Tibial artery (tissue), 4 donors: ENCODE data around the gene TSPAN9.

ENCODE experiments used
- DNase-seq, 2 donors: peaks; one replicate each; pipeline ENCODE4 v3.0.0-alpha.2; 2019
- H3K27ac ChIP-seq, 2 donors: fragments of 200-600 bp; sonication (generic) in 1 of 2; 1 replicate in 1 of 2; 2 replicates in 1 of 2; pipeline ENCODE4 v1.5.1; 2018 to 2019; ENCODE audit warnings: mild to moderate bottlenecking in 1 of 2
- H3K27me3 ChIP-seq, 2 donors: fragments of 200-600 bp; sonication (generic) in 1 of 2; one replicate each; pipeline versions ENCODE4 v1.5.1 to v1.6.0; 2016 to 2019
- H3K36me3 ChIP-seq, 3 donors: fragments of 200-600 bp; sonication (generic) in 2 of 3; one replicate each; pipeline ENCODE4 v1.5.1; 2016 to 2019; ENCODE audit warnings: mild to moderate bottlenecking in 2 of 3
- H3K4me1 ChIP-seq, 4 donors: fragments of 200-600 bp; sonication (generic) in 2 of 4; 1 replicate in 3 of 4; 2 replicates in 1 of 4; pipeline ENCODE4 v1.5.1; 2016 to 2019
- H3K4me3 ChIP-seq, 2 donors: fragments of 200-600 bp; sonication (generic) in 1 of 2; 1 replicate in 1 of 2; 2 replicates in 1 of 2; pipeline ENCODE4 v1.5.1; 2018 to 2019; ENCODE audit warnings: mild to moderate bottlenecking in 2 of 2
- H3K9me3 ChIP-seq, 3 donors: fragments of 200-600 bp; sonication (generic) in 1 of 3; one replicate each; pipeline ENCODE4 v1.5.1; 2016 to 2019
- CTCF ChIP-seq, 2 experiments: fragments of 200-600 bp in 1 of 2; fragments of 450-650 bp in 1 of 2; IDR thresholded peaks; one replicate each; pipeline ENCODE4 v1.5.1; 2017 to 2019; ENCODE audit warnings: antibody characterized with exemption in 2 of 2, mild to moderate bottlenecking in 1 of 2, moderate library complexity in 1 of 2
- intact Hi-C: fragments of 100-400 bp; cut with DNase I; formaldehyde crosslinking; loops from one replicate; pipeline ENCODE4 v1.15.0; 2023; ENCODE audit warnings: low total_unique reads

Gene TSPAN9

GRCh38 chr12:3073438-3074250 lies 3.5 kb upstream of the TSPAN9 start:
- TF ChIP-seq CTCF (IDR thresholded peaks at IDR 0.05), result peak; percentile 93 to 97
- H3K27me3 ChIP-seq, result no peaks in the 10 kb centered on the region
- no peak overlapping the region for H3K4me3 ChIP-seq
- peak; percentile 79 to 90 for DNase-seq
- H3K9me3 ChIP-seq, result no peaks in the 10 kb centered on the region
- H3K27ac ChIP-seq, result peak overlapping the region; percentile 44 to 46
- H3K4me1 ChIP-seq, result peaks cover 0 to 25% (median 21%) of the 10 kb centered on the region in 4 donors
- no peaks in the 10 kb centered on the region for H3K36me3 ChIP-seq
- intact Hi-C loops, result loop anchor here (5.0 kb wide), 3 partner anchors 59 to 204 kb away; no protein-coding TSS in a partner anchor

DNA sequence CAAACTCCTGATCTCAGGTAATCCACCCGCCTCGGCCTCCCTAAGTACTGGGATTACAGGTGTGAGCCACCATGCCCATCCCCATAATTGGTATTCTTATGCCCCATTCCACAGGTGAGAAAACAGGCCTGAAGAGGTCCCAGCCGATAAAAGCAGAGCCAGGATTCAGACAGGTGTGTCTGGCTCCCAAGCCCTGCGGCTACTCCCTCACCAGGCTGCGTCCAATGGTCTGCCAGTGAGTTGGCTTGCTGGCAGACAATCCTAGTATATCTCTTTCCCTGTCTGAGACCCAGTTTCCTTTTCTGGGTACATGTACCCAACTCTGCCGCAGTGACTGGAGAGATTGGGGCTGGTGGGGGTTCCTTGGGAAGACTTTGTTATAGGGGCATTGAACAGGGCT lies 1.9 kb upstream of the TSPAN9 start:
- intact Hi-C loops, result no loop called here
- DNase-seq, result no peak
- Histone ChIP-seq H3K27me3 (no peaks in the 10 kb centered on the region), H3K36me3 (no peaks in the 10 kb centered on the region), H3K27ac (peak overlapping the region; percentile 89 to 94), H3K9me3 (no peaks in the 10 kb centered on the region), H3K4me1 (peaks cover 0 to 33% (median 22%) of the 10 kb centered on the region in 4 donors), H3K4me3 (no peak overlapping the region)
- no peak for TF ChIP-seq CTCF (IDR thresholded peaks at IDR 0.05)

DNA sequence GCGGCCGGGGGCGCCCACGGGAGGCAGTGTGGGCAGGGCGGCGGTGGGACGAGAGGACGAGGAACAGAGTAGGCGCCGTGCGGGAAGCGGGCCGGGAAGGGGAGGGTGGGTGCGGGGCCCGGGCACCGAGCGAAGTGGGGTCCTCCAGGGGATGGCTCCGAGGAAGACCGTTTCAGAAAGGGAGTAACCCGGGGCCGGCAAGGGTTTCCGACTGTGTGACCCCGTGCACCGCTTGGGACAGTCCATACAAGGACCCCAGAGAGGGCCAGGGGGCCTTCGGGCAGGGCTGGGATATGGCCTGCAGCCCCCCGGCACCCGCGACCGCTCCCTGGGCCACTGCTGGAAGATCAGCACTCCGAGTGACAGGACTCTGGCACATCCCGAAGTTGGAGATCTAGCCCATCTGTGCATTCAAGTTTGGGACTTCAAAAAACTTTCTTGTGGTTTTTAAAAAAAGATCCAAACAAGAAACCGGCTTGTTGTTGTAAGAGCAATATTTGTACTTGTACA lies 448 bp downstream of the TSPAN9 start:
- Histone ChIP-seq H3K4me1 (peaks cover 0 to 33% (median 22%) of the 10 kb centered on the region in 4 donors), H3K9me3 (no peaks in the 10 kb centered on the region), H3K27me3 (no peaks in the 10 kb centered on the region), H3K4me3 (peak overlapping the region; percentile 87 to 88), H3K36me3 (no peaks in the 10 kb centered on the region), H3K27ac (peak overlapping the region; percentile 89 to 94)
- DNase-seq, result peak; percentile 27 to 72
- TF ChIP-seq CTCF (IDR thresholded peaks at IDR 0.05), result no peak
- intact Hi-C loops, result no loop called here

- intact Hi-C loops, result no loop called here
These were observed 1.1 kb downstream of the TSPAN9 start for GRCh38 chr12:3078086-3078820.

More at GRCh38 chr12:3078086-3078820, 1.1 kb downstream of the TSPAN9 start:
- H3K27ac ChIP-seq, result peak overlapping the region; percentile 89 to 94
- TF ChIP-seq CTCF (IDR thresholded peaks at IDR 0.05), result no peak
- DNase-seq, result no peak
- H3K4me3 ChIP-seq, result peak overlapping the region; percentile 87 to 88
- H3K4me1 ChIP-seq, result peaks cover 0 to 30% (median 20%) of the 10 kb centered on the region in 4 donors
- H3K36me3 ChIP-seq, result no peaks in the 10 kb centered on the region
- no peaks in the 10 kb centered on the region for H3K27me3 ChIP-seq
- no peaks in the 10 kb centered on the region for H3K9me3 ChIP-seq
